ENCODE data around the gene XRN2. TPM values are rescaled to one million over a fixed set of nuclear protein-coding genes. Genes with fewer than 3 reads are reported as not detected.
A peak's percentile ranks its signal among the peaks of the same experiment; 100 is the strongest.

XRN2 gene
- total RNA-seq, 1 experiment from 2014 or later = 111 TPM

DNA sequence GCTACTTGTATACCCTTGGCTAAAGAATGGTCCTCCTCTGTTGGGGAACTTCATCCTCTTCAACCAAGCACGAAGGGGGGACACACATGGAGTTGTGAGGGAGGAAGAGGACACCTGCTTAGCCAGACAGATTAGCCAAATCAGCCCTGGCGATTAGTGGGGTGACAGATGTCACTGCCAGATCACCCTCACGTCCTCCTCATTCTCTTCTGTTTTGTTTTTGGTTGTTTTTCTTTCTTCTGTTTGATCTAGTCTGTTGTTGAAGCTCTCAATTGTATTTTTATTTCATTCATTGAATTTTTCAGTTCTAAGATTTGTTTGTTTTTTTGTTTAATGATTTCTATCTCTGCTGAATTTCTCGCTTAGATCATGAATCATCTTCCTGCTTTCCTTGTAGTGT, 121.7 kb downstream of the XRN2 start:
- DNase-seq (ENCODE audit: low spot score) = no peak

DNA sequence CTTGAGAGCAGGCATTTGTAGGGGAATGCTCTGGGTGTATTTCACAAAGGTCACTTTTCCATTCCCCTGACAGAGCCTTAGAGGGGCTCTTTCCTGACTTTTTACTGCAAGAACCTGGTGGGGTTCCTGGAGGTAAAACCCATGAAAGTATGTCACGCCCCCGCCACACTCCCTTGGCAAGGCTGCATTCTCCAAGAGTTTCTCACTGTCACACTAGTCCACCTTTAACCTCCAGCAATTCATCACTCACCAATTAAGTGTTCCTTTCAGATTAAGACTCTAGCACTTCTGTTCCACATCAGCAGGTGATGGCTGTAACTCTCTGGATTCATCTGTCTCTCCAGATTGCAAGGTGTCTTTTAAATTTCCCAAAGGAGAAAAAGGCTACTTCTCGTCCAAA, 126.9 kb downstream of the XRN2 start:
- no peak for DNase-seq (ENCODE audit: low spot score)

DNA sequence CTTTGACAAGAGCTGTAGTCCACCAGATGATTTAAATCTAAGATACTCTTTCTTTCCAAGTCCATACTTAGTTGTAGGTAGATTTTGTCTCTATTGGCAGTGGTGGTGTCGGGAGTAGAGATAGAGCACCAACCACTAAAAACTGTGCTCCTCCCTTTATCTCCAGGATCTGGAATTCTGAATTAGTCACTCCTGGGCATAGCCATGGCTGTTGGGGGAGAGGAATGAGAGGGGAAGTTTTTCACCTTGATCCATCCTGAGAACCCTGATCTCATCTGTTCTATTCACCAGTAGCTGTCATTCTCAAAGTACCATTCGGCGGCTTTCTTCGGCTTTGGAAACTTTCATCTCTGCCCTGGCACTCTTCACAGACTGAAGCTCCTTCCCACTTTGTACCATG, 129.8 kb downstream of the XRN2 start:
- DNase-seq (ENCODE audit: low spot score) = no peak

DNA sequence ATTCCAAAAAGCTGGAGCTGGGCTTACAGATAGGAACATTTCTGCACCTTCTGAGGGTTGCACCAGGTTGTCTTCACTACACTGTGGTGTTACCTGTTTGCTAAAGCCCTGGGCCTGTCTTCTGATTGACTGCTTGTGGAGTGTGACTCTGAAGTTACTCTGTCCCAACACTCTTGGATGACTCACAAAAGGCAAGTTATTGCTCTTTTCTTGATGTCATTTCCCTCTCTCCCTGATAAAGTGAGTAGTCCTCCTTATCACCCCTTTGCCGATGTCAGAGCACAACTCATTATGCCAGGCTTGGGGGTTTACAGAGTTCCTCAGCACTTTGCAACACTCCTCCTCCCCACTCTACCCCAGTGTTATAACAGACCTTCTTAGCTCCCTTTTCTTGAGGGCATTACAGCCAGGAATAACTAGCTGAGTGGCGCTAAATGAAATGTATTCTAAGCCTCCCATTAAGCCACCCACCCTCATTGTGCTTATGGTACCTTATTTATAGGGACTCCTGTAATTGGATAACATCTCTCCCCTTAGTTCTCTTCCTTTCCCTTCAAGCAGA, 130.3 kb downstream of the XRN2 start:
- DNase-seq (ENCODE audit: low spot score) = no peak

DNA sequence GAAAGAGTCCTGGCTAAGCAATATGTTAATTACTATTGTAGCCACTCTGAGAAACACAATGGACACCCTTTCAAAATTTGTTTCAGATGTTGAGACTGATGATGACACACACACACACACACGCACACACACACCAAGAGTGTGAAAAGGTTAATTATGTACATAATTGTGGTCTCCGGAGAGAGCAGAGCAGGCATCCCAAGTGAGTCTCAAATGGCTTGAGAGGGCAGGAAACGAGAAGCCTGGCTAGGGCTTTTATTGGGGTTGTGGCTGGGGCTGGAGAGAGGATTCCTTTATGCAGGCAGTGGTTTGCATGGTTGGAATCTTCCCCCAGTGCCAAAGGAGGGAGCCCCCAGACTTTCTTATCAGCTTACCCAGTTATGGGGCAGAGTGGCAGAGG, 132.4 kb downstream of the XRN2 start:
- no peak for DNase-seq (ENCODE audit: low spot score)

DNA sequence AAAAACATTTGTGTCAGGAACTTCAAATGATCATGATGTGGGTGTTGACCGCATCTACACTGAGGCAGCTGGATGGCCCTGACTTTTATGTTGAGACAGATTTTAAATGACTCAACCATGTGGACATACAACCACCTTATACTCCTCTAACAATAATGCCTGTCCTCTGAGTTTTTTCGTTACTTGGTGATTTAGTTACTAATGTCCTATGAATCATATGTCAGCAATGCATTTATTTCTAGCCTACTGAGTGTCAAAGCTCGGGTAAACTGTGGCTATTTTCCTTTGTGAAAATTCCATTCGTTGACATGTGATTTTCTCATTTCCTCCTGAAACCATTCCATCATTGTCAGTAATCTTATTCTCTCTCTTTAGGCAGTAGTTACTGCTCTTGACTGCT, 133.1 kb downstream of the XRN2 start:
- peak; percentile 19 for DNase-seq (ENCODE audit: low spot score)

DNA sequence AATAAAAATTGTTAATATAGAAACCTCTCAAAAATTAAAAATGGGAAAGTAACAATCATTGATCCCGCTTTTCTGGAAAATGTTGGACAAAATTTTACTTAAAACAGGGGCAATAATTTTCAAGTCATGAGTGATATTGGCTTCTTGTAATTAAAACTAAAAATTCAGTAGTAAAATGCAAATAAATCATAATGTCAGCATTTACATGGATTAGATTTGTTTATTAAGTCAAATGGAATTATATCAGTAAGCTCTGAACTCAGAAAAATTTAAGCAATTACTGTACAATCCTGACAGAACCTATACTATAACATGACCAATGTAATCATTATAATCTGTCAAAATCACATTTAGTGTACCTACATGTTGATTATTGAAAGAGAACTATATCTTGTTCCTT, 134.1 kb downstream of the XRN2 start:
- DNase-seq (ENCODE audit: low spot score) = no peak

DNA sequence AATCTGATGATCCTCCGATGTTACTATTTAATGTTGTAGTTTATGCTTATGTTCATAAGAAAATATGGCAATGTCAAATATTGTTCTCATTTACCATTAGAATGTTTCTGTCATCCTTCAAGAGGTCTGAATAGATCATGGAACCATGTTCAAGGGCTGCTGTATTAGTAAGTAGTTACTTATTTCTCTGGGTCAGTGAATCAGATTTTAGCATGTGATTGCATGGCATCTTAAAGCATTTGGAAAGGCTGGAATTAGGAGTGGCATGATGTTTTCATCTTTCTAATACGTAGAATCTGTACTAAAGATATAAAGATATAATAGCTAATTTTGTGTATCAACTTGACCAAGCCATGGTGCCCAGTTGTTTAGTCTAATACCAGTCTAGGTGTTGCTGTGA, 134.7 kb downstream of the XRN2 start:
- DNase-seq (ENCODE audit: low spot score) = no peak

Other genes with a start within 250 kb of the XRN2 start
- gene LINC00237, start 197.0 kb upstream of the XRN2 start, total RNA-seq (2014; rRNA removed; shearing (Covaris generic)) = not detected in 2 replicates
- 10.5 and 11.1 TPM in 2 replicates for gene KIZ, start 177.2 kb upstream of the XRN2 start, total RNA-seq (2014; rRNA removed; shearing (Covaris generic))
- 1.1 and 1.8 TPM in 2 replicates for gene NKX2-4, start 94.2 kb downstream of the XRN2 start, total RNA-seq (2014; rRNA removed; shearing (Covaris generic))
- 0.56 and 1.2 TPM in 2 replicates for gene NKX2-2, start 210.7 kb downstream of the XRN2 start, total RNA-seq (2014; rRNA removed; shearing (Covaris generic))

All from H4 (cell line).